K562 (cell line): ENCODE data around the gene GRAMD1B. TPM values are rescaled to one million over a fixed set of nuclear protein-coding genes. Genes with fewer than 3 reads are reported as not detected.

Source experiments
- ATAC-seq: fragments of 200-7000 bp; cut with Tn5 transposase; 3 replicates; pipeline ENCODE4 v1.9.1; 2020; ENCODE audit warnings: moderate library complexity
- BruUV-seq: library from RNA; stranded (reverse); fragments of 400-500 nt; replicated peaks from 2 replicates; lab custom pipeline; 2021; lab: Mats Ljungman, UMichigan
- CTCF ChIA-PET: fragments of 300-600 bp; formaldehyde crosslinking; extraction: SDS; loops from one replicate; lab custom pipeline; 2021; ENCODE audit warnings: low intra/inter-chr PET ratio; lab: Yijun Ruan, JAX
- POLR2A ChIA-PET: fragments of 300-600, 350-650 bp; sonication (Branson Sonifier 250); formaldehyde crosslinking; extraction: SDS; loops from one replicate; lab custom pipeline; 2021; ENCODE audit warnings: antibody characterized with exemption, inconsistent platforms; lab: Yijun Ruan, JAX
- DNase-seq, 4 experiments: peaks; one replicate each; pipeline versions ENCODE4 v3.0.0 to v3.0.0-alpha.2; 2011 to 2018; ENCODE audit warnings: low spot score in 3 of 4, mixed read lengths in 3 of 4; ENCODE audit errors: extremely low read depth in 1 of 4
- FAIRE-seq: peaks from 2 replicates; lab custom pipeline; 2011; peaks lifted over from hg19 to GRCh38; lab: Jason Lieb, UNC
- H2AFZ ChIP-seq: 2 replicates; pipeline ENCODE4 v1.6.0; 2011; ENCODE audit warnings: low read depth, low read length, control low read depth, inconsistent platforms
- H3K27ac ChIP-seq: fragments of 200-600 bp; 3 replicates; pipeline ENCODE4 v1.8.0; 2011; ENCODE audit warnings: low read depth, mild to moderate bottlenecking, control low read depth, inconsistent platforms, low read length, moderate library complexity, mixed read lengths; ENCODE audit errors: extremely low read depth
- H3K27me3 ChIP-seq, 2 experiments: fragments of 300-600 bp in 1 of 2; 2 replicates in 1 of 2; 3 replicates in 1 of 2; pipeline versions ENCODE4 v1.6.0 to v1.8.0; 2011; ENCODE audit warnings: inconsistent platforms in 2 of 2, low read length in 2 of 2, mild to moderate bottlenecking in 1 of 2, mixed read lengths in 1 of 2, moderate library complexity in 1 of 2; ENCODE audit not compliant: control insufficient read depth in 2 of 2, insufficient read depth in 2 of 2
- H3K36me3 ChIP-seq: fragments of 300-600 bp; 3 replicates; pipeline ENCODE4 v1.8.0; 2011; ENCODE audit warnings: mild to moderate bottlenecking, low read length, inconsistent platforms; ENCODE audit not compliant: control insufficient read depth, insufficient read depth
- H3K4me1 ChIP-seq, 2 experiments: fragments of 200-600 bp in 1 of 2; replicated peaks in 1 of 2; 2 replicates in 1 of 2; 3 replicates in 1 of 2; pipeline versions ENCODE4 v1.5.1 to v1.8.0; 2011; ENCODE audit warnings: inconsistent platforms in 2 of 2, low read length in 2 of 2, mild to moderate bottlenecking in 1 of 2, mixed read lengths in 1 of 2, moderate library complexity in 1 of 2; ENCODE audit not compliant: control insufficient read depth in 2 of 2, insufficient read depth in 2 of 2
- H3K4me2 ChIP-seq: 2 replicates; pipeline ENCODE4 v1.6.1; 2011; ENCODE audit warnings: low read length, control low read depth, inconsistent platforms, mixed read lengths; ENCODE audit not compliant: insufficient read depth
- H3K4me3 ChIP-seq: fragments of 200-600 bp; sonication (generic), shearing (Covaris generic); 2 replicates; pipeline ENCODE4 v1.5.1; 2016; ENCODE audit warnings: control low read depth, inconsistent platforms
- H3K79me2 ChIP-seq: fragments of 200-600 bp; 3 replicates; pipeline ENCODE4 v1.8.0; 2011; ENCODE audit warnings: low read length, inconsistent platforms; ENCODE audit not compliant: control insufficient read depth, insufficient read depth
- H3K9ac ChIP-seq, 2 experiments: 2 replicates each; pipeline versions ENCODE4 v1.6.0 to v1.6.1; 2011; ENCODE audit warnings: low read depth in 2 of 2, low read length in 2 of 2, control low read depth in 1 of 2, inconsistent platforms in 1 of 2, mild to moderate bottlenecking in 1 of 2, mixed read lengths in 1 of 2; ENCODE audit not compliant: insufficient read depth in 1 of 2
- H3K9me1 ChIP-seq: one replicate; pipeline ENCODE4 v1.6.0; 2011; ENCODE audit warnings: inconsistent platforms, mild to moderate bottlenecking, low read length, moderate library complexity; ENCODE audit not compliant: control insufficient read depth, insufficient read depth
- H3K9me3 ChIP-seq: replicated peaks from 2 replicates; pipeline ENCODE4 v1.5.1; 2011; ENCODE audit warnings: low read depth, low read length, inconsistent platforms; ENCODE audit not compliant: control insufficient read depth, insufficient read depth
- H4K20me1 ChIP-seq: replicated peaks from 2 replicates; pipeline ENCODE4 v1.6.1; 2011; ENCODE audit warnings: low read length, inconsistent platforms, mixed read lengths; ENCODE audit not compliant: control insufficient read depth, insufficient read depth
- CCAR2 ChIP-seq: fragments of 200-400 bp; formaldehyde crosslinking; IDR thresholded peaks from 2 replicates; pipeline ENCODE4 v1.6.1; 2017; ENCODE audit warnings: mild to moderate bottlenecking, low read depth, low read length
- CHD1 ChIP-seq: fragments of 200-600 bp; sonication (generic); IDR thresholded peaks from one replicate; pipeline ENCODE4 v1.6.1; 2012; ENCODE audit warnings: mild to moderate bottlenecking, moderate library complexity, low read length, inconsistent platforms
- CTCF ChIP-seq, 3 experiments: IDR thresholded peaks in 2 of 3; conservative IDR thresholded peaks in 1 of 3; 2 replicates each; pipeline ENCODE4 v1.5.1; 2011 to 2012; ENCODE audit warnings: low read length in 3 of 3, mild to moderate bottlenecking in 3 of 3, control low read depth in 2 of 3, improper control_type of control experiment in 1 of 3, inconsistent platforms in 1 of 3, low read depth in 1 of 3, mixed read lengths in 1 of 3, moderate library complexity in 1 of 3; ENCODE audit not compliant: insufficient read depth in 2 of 3
- FOXK1 ChIP-seq: sonication (generic); formaldehyde crosslinking; IDR thresholded peaks from 2 replicates; pipeline ENCODE4 v1.8.0; 2022; ENCODE audit warnings: missing genetic modification reagents, mild to moderate bottlenecking, borderline replicate concordance
- MAZ ChIP-seq, 2 experiments: fragments of 450-650 bp in 1 of 2; sonication (generic) in 1 of 2; formaldehyde crosslinking; IDR thresholded peaks in 1 of 2; conservative IDR thresholded peaks in 1 of 2; 2 replicates each; pipeline versions ENCODE4 v1.4.0 to v1.5.0; 2020; ENCODE audit warnings: mild to moderate bottlenecking in 1 of 2, missing genetic modification reagents in 1 of 2
- MCM2 ChIP-seq: fragments of 450-650 bp; IDR thresholded peaks from 2 replicates; pipeline ENCODE4 v1.6.1; 2017; ENCODE audit warnings: low read depth, mild to moderate bottlenecking
- MLX ChIP-seq, 2 experiments: fragments of 450-650 bp in 1 of 2; sonication (generic) in 1 of 2; formaldehyde crosslinking; conservative IDR thresholded peaks; 2 replicates each; pipeline versions ENCODE4 v1.4.0 to v1.8.1; 2020 to 2022; ENCODE audit warnings: mild to moderate bottlenecking in 1 of 2, missing genetic modification reagents in 1 of 2
- MYNN ChIP-seq, 2 experiments: sonication (generic); formaldehyde crosslinking in 1 of 2; IDR thresholded peaks; 2 replicates each; pipeline versions ENCODE4 v1.5.0 to v1.6.1; 2016 to 2020; ENCODE audit warnings: antibody characterized with exemption in 1 of 2, missing genetic modification reagents in 1 of 2
- NUFIP1 ChIP-seq: fragments of 450-650 bp; IDR thresholded peaks from 2 replicates; pipeline ENCODE4 v1.6.1; 2018; ENCODE audit not compliant: partially characterized antibody
- XRCC3 ChIP-seq: fragments of 450-650 bp; IDR thresholded peaks from 2 replicates; pipeline ENCODE4 v1.6.1; 2017; ENCODE audit warnings: mild to moderate bottlenecking, moderate library complexity
- ZNF384 ChIP-seq: IDR thresholded peaks from 2 replicates; pipeline ENCODE4 v1.6.1; 2012; ENCODE audit warnings: low read depth, low read length, improper control_type of control experiment
- ZNF589 ChIP-seq: fragments of 200-800 bp; sonication (Bioruptor generic); IDR thresholded peaks from 2 replicates; pipeline ENCODE4 v1.6.1; 2016; ENCODE audit warnings: low read depth, missing genetic modification characterization, missing compliant biosample characterization
- ZNF707 ChIP-seq: fragments of 250-450 bp; sonication (Bioruptor Pico); conservative IDR thresholded peaks from 2 replicates; pipeline ENCODE4 v1.8.0; 2022; ENCODE audit warnings: inconsistent platforms, mild to moderate bottlenecking, moderate library complexity
- WGBS: fragments of 100-300 bp; shearing (Covaris generic); methylation state at CpG from one replicate; pipeline ENCODE4 v1.1.6; 2016; ENCODE audit warnings: low coverage, mixed read lengths; ENCODE audit not compliant: insufficient coverage; ENCODE audit errors: missing lambda C conversion rate; 5-methylcytosine and 5-hydroxymethylcytosine counted together
- in situ Hi-C: fragments of 300-500 bp; cut with MboI; formaldehyde crosslinking; loops from 4 replicates; pipeline ENCODE4 v1.15.0; 2018; ENCODE audit warnings: inconsistent platforms, mixed read lengths
- intact Hi-C: fragments of 100-400 bp; cut with micrococcal nuclease; formaldehyde crosslinking; loops from 2 replicates; pipeline ENCODE4 v1.14.2; 2022
- polyA plus RNA-seq, 8 experiments: library from polyadenylated mRNA; depleted of rRNA in 4 of 8; stranded (reverse) in 5 of 8; unstranded in 3 of 8; fragments of >200 nt; fragmentation: Nextera tagmentation in 2 of 8; fragmentation: Illumina TruSeq in 1 of 8; extraction: Ambion mirVana in 2 of 8; extraction: Trizol in 1 of 8; gene quantifications; 2 replicates each; pipeline versions ENCODE4 v1.2.1 to v1.2.3, GENCODE V29; 2011 to 2014; ENCODE audit warnings: inconsistent platforms in 1 of 8, missing spikeins in 1 of 8
- total RNA-seq, 7 experiments: library from RNA; depleted of rRNA in 6 of 7; stranded (reverse); fragments of >200 nt in 6 of 7; fragmentation: Illumina TruSeq in 2 of 7; extraction: Trizol in 2 of 7; gene quantifications; 2 replicates each; pipeline versions ENCODE4 v1.2.1 to v1.2.3, GENCODE V29; 2011 to 2021; ENCODE audit warnings: low replicate concordance in 1 of 7

The GRAMD1B gene
- total and polyA plus RNA-seq, 9 of the 15 experiments (the other 6 are each of a cell fraction or from before 2014, with no cell fraction given) = 0.31 TPM; not detected in 8

DNA sequence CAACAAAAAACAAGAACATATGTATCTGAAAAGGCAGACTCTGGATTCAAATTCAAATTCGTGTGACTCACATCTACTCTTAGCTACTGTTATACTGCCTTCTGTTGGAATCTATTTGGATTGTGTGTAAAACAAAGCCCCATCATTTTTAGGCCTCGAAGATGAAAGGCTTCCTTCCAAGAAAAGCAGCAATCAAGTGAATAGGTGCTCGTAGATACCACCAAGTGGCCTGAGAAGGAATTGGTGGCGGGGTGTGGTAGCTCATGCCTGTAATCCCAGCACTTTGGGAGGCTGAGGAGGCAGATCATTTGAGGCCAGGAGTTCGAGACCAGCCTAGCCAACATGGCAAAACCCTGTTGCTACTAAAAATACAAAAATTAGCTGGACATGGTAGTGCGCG is 4.2 kb downstream of the GRAMD1B start:
- H3K79me2 ChIP-seq = no peaks in the 10 kb centered on the region
- 3% methylated on average over 7 of the region's 7 CpGs for WGBS
- in situ Hi-C loops = no loop called here
- POLR2A ChIA-PET = interaction anchor here (0.6 to 1.3 kb wide), 2 partner anchors 11 to 18 kb away, joined by 3 read pairs; no protein-coding TSS in a partner anchor
- DNase-seq (peak; percentile 17 to 44 (median 30)), FAIRE-seq (no peak), ATAC-seq (peak; percentile 77)
- H3K4me3 ChIP-seq = no peak overlapping the region
- no peaks in the 10 kb centered on the region for H3K9me3 ChIP-seq
- no peak overlapping the region for H3K9ac ChIP-seq
- H4K20me1 ChIP-seq = no peaks in the 10 kb centered on the region
- no peaks in the 10 kb centered on the region for H3K9me1 ChIP-seq
- intact Hi-C loops = no loop called here
- BruUV-seq = no TSS peak
- CTCF ChIA-PET = no interaction called here
- H3K27ac ChIP-seq = no peak overlapping the region
- peaks cover 0 to 9% of the 10 kb centered on the region in 2 experiments; a peak in 2 of 5 replicates for H3K4me1 ChIP-seq
- no peaks in the 10 kb centered on the region for H3K36me3 ChIP-seq
- no peak overlapping the region for H2AFZ ChIP-seq
- TF ChIP-seq CHD1 (no peak), CTCF (IDR thresholded peaks at IDR 0.05 in 2 of 3, conservative IDR thresholded peaks at IDR 0.05 in 1 of 3; ENCODE audit: insufficient read depth in 2 of 3, low read depth in 1 of 3, low read length in 3 of 3) (peak in 2 of 3 experiments; percentile 7 to 14; a peak in 2 of 6 replicates)
- no peak overlapping the region for H3K4me2 ChIP-seq
- H3K27me3 ChIP-seq = peaks cover 0 to 22% of the 10 kb centered on the region in 2 experiments; a peak in 2 of 5 replicates

DNA sequence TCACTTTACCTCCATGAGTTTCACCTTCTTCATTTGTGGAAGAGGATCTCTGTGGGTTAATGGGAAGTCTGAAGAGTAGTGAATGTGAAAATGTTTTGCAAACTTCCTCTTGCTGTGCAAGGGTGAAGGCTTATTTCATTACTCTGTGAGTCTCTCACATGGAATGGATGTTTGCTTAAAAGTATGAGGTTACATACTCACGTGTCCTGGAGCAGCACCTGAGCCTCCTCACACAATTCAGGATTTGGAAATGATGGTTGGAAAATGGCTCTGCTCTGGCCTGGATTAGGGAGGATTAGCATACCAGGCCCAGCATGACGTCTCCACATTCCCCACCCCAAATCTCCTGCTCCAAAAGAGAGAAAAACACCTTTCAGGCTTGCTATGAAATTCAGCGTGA is 4.8 kb downstream of the GRAMD1B start:
- H4K20me1 ChIP-seq = no peaks in the 10 kb centered on the region
- H3K9ac ChIP-seq = no peak overlapping the region
- WGBS = 0% methylated on average over 3 of the region's 3 CpGs
- no peaks in the 10 kb centered on the region for H3K9me3 ChIP-seq
- ChIA-PET CTCF (no interaction called here), POLR2A (interaction anchor here (1.0 to 1.3 kb wide), 2 partner anchors 10 to 20 kb away, joined by 3 read pairs; no protein-coding TSS in a partner anchor)
- H3K4me3 ChIP-seq = no peak overlapping the region
- peaks cover 0 to 9% of the 10 kb centered on the region in 2 experiments; a peak in 2 of 5 replicates for H3K4me1 ChIP-seq
- no peaks in the 10 kb centered on the region for H3K79me2 ChIP-seq
- no TSS peak for BruUV-seq
- DNase-seq = no peak
- FAIRE-seq = no peak
- H3K9me1 ChIP-seq = no peaks in the 10 kb centered on the region
- peaks cover 0 to 16% of the 10 kb centered on the region in 2 experiments; a peak in 2 of 5 replicates for H3K27me3 ChIP-seq
- no peak for ATAC-seq
- no peak overlapping the region for H3K4me2 ChIP-seq
- H3K36me3 ChIP-seq = no peaks in the 10 kb centered on the region
- in situ Hi-C loops = no loop called here
- intact Hi-C loops = no loop called here
- no peak overlapping the region for H3K27ac ChIP-seq
- H2AFZ ChIP-seq = no peak overlapping the region
- TF ChIP-seq MYNN (IDR thresholded peaks at IDR 0.05) (no peak), MYNN (CRISPR knock-in tag; IDR thresholded peaks at IDR 0.05) (no peak), FOXK1 (CRISPR knock-in tag) (no peak), ZNF589 (CRISPR knock-in tag) (no peak), MCM2 (no peak), MAZ (CRISPR knock-in tag; conservative IDR thresholded peaks at IDR 0.05 in 1 of 2, IDR thresholded peaks at IDR 0.05 in 1 of 2) (no peak), CCAR2 (no peak), MLX (CRISPR knock-in tag; conservative IDR thresholded peaks at IDR 0.05) (no peak), NUFIP1 (no peak), XRCC3 (no peak), ZNF384 (no peak), ZNF707 (no peak)
